Neuron (in vitro differentiated cells): ENCODE results near the gene ARHGAP5.
"Not testable (repeated sequence)": the region's sequence is repeated elsewhere in the genome, so short reads cannot be mapped to it uniquely, and the experiment has no call there.

Experiments used
- H2AFZ ChIP-seq: one replicate; pipeline ENCODE4 v1.6.1; 2013; ENCODE audit warnings: low read depth, mild to moderate bottlenecking, inconsistent platforms, low read length, moderate library complexity
- H3K27me3 ChIP-seq: one replicate; pipeline ENCODE4 v1.6.1; 2013; ENCODE audit warnings: low read length; ENCODE audit not compliant: insufficient read depth
- H3K36me3 ChIP-seq: one replicate; pipeline ENCODE4 v1.6.1; 2013; ENCODE audit warnings: low read length; ENCODE audit not compliant: insufficient read depth
- H3K4me1 ChIP-seq: one replicate; pipeline ENCODE4 v1.6.1; 2013; ENCODE audit warnings: low read length; ENCODE audit not compliant: insufficient read depth
- H3K4me3 ChIP-seq: 2 replicates; pipeline ENCODE4 v1.5.1; 2013; ENCODE audit warnings: mild to moderate bottlenecking, low read length, moderate library complexity
- H3K9me3 ChIP-seq: one replicate; pipeline ENCODE4 v1.6.1; 2013; ENCODE audit warnings: low read length

ARHGAP5 gene

GRCh38 chr14:32102968-32103367 lies 25.9 kb downstream of the ARHGAP5 start:
- Histone ChIP-seq H3K27me3 (no peaks in the 10 kb centered on the region), H3K9me3 (peaks cover 2% of the 10 kb centered on the region), H3K4me1 (no peaks in the 10 kb centered on the region), H3K4me3 (no peak overlapping the region), H3K36me3 (peaks cover 23% of the 10 kb centered on the region), H2AFZ (no peak overlapping the region)

GRCh38 chr14:32104308-32104707 lies 27.2 kb downstream of the ARHGAP5 start:
- peaks cover 13% of the 10 kb centered on the region for H3K36me3 ChIP-seq
- no peaks in the 10 kb centered on the region for H3K4me1 ChIP-seq
- H3K27me3 ChIP-seq: no peaks in the 10 kb centered on the region
- H2AFZ ChIP-seq: no peak overlapping the region
- H3K4me3 ChIP-seq: no peak overlapping the region
- H3K9me3 ChIP-seq: peaks cover 2% of the 10 kb centered on the region

GRCh38 chr14:32104803-32105202 lies 27.7 kb downstream of the ARHGAP5 start:
- H3K9me3 ChIP-seq: peaks cover 2% of the 10 kb centered on the region
- H3K27me3 ChIP-seq: no peaks in the 10 kb centered on the region
- H2AFZ ChIP-seq: no peak overlapping the region
- peaks cover 11% of the 10 kb centered on the region for H3K36me3 ChIP-seq
- no peaks in the 10 kb centered on the region for H3K4me1 ChIP-seq
- H3K4me3 ChIP-seq: no peak overlapping the region

GRCh38 chr14:32109676-32110547 lies 32.8 kb downstream of the ARHGAP5 start:
- H3K36me3 ChIP-seq: peaks cover 17% of the 10 kb centered on the region

GRCh38 chr14:32110548-32110896 lies 33.4 kb downstream of the ARHGAP5 start:
- peaks cover 3% of the 10 kb centered on the region for H3K9me3 ChIP-seq
- no peak overlapping the region for H3K4me3 ChIP-seq
- H3K36me3 ChIP-seq: peaks cover 17% of the 10 kb centered on the region
- no peaks in the 10 kb centered on the region for H3K27me3 ChIP-seq
- no peaks in the 10 kb centered on the region for H3K4me1 ChIP-seq
- H2AFZ ChIP-seq: no peak overlapping the region

More at GRCh38 chr14:32109676-32110547, 32.8 kb downstream of the ARHGAP5 start:
- no peak overlapping the region for H2AFZ ChIP-seq
- H3K27me3 ChIP-seq: no peaks in the 10 kb centered on the region
- H3K4me3 ChIP-seq: no peak overlapping the region
- H3K4me1 ChIP-seq: no peaks in the 10 kb centered on the region
- H3K9me3 ChIP-seq: peaks cover 3% of the 10 kb centered on the region

GRCh38 chr14:32121536-32121935 lies 44.4 kb downstream of the ARHGAP5 start:
- Histone ChIP-seq H3K27me3 (no peaks in the 10 kb centered on the region), H3K4me3 (no peak overlapping the region), H3K36me3 (peaks cover 56% of the 10 kb centered on the region)

GRCh38 chr14:32121948-32122347 lies 44.8 kb downstream of the ARHGAP5 start:
- Histone ChIP-seq H3K36me3 (peaks cover 57% of the 10 kb centered on the region), H3K9me3 (peaks cover 15% of the 10 kb centered on the region), H2AFZ (no peak overlapping the region), H3K4me1 (no peaks in the 10 kb centered on the region), H3K4me3 (no peak overlapping the region), H3K27me3 (no peaks in the 10 kb centered on the region)

More at GRCh38 chr14:32121536-32121935, 44.4 kb downstream of the ARHGAP5 start:
- no peak overlapping the region for H2AFZ ChIP-seq
- H3K9me3 ChIP-seq: peaks cover 15% of the 10 kb centered on the region
- no peaks in the 10 kb centered on the region for H3K4me1 ChIP-seq

GRCh38 chr14:32126899-32127730 lies 50.0 kb downstream of the ARHGAP5 start:
- H3K4me1 ChIP-seq, H2AFZ ChIP-seq, H3K27me3 ChIP-seq, H3K4me3 ChIP-seq: not testable (repeated sequence)
- H3K36me3 ChIP-seq: peaks cover 45% of the 10 kb centered on the region
- peaks cover 24% of the 10 kb centered on the region for H3K9me3 ChIP-seq

- peaks cover 24% of the 10 kb centered on the region for H3K9me3 ChIP-seq
- not testable (repeated sequence) for H2AFZ ChIP-seq, H3K4me3 ChIP-seq, H3K4me1 ChIP-seq, H3K27me3 ChIP-seq
- H3K36me3 ChIP-seq: peaks cover 37% of the 10 kb centered on the region
These were observed 50.9 kb downstream of the ARHGAP5 start for GRCh38 chr14:32127731-32128654.

- no peak overlapping the region for H2AFZ ChIP-seq
- peaks cover 24% of the 10 kb centered on the region for H3K9me3 ChIP-seq
- H3K36me3 ChIP-seq: peaks cover 37% of the 10 kb centered on the region
- H3K4me3 ChIP-seq: no peak overlapping the region
- H3K27me3 ChIP-seq: no peaks in the 10 kb centered on the region
- no peaks in the 10 kb centered on the region for H3K4me1 ChIP-seq
These were observed 51.6 kb downstream of the ARHGAP5 start for GRCh38 chr14:32128703-32129102.

- no peak overlapping the region for H2AFZ ChIP-seq
- no peaks in the 10 kb centered on the region for H3K4me1 ChIP-seq
- peaks cover 37% of the 10 kb centered on the region for H3K36me3 ChIP-seq
- no peaks in the 10 kb centered on the region for H3K27me3 ChIP-seq
- no peak overlapping the region for H3K4me3 ChIP-seq
- H3K9me3 ChIP-seq: peaks cover 22% of the 10 kb centered on the region
These were observed 52.0 kb downstream of the ARHGAP5 start for GRCh38 chr14:32129124-32129523.

- H3K36me3 ChIP-seq: peaks cover 33% of the 10 kb centered on the region
These were observed 54.6 kb downstream of the ARHGAP5 start for GRCh38 chr14:32131689-32132088.

More at GRCh38 chr14:32131689-32132088, 54.6 kb downstream of the ARHGAP5 start:
- peaks cover 16% of the 10 kb centered on the region for H3K9me3 ChIP-seq
- not testable (repeated sequence) for H3K4me1 ChIP-seq, H2AFZ ChIP-seq, H3K27me3 ChIP-seq, H3K4me3 ChIP-seq
